ENCODE results near the gene CELF3.
"Not testable (repeated sequence)": the region's sequence is repeated elsewhere in the genome, so short reads cannot be mapped to it uniquely, and the experiment has no call there.

The CELF3 gene

DNA sequence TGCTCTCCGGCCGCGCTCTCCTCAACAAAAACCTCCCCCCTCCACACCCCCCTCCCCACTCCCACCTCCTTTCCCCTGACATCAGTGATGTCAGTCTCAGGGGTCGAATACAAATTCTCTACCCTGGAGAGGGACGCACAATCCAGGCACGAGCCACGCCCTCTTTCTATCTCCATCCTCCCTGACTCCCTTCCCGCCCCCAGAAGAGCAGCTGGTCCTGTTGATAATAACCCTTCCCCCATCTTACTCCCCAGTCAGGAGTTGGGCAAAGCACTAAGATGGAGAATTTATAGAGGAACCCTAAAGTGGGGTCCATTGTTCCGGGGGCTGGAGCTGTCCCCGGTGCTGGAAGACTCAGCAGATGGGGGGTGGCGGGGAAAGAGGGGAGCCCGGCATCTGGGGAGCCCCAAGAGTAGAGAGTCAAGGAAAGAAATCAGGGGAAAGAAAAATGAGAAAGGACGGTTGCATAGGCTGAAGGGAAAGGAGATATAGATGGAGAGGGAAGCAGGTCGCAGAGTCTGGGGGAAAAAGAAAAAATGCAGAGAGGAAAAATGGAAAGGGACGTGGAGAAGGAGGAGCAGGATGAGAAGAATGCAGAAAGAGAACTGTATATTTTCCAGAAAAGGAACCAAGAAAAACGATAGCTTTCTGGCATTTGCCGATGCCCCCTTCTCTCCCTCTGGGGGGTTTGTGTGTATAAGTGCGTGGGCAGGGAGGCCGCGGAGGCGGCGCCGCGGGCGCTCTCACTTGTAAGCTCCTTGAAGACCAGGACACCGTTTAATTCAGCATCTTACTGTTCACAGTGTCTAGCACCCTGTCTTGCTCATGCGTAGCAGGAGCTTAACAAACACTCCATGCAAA, at the start of gene CELF3:
CELF3 (minus strand) TSS at position 33 of the 861 bp plus-strand sequence. CDS start 783 bp downstream, outside the sequence.
- DNase-seq: no peak

DNA sequence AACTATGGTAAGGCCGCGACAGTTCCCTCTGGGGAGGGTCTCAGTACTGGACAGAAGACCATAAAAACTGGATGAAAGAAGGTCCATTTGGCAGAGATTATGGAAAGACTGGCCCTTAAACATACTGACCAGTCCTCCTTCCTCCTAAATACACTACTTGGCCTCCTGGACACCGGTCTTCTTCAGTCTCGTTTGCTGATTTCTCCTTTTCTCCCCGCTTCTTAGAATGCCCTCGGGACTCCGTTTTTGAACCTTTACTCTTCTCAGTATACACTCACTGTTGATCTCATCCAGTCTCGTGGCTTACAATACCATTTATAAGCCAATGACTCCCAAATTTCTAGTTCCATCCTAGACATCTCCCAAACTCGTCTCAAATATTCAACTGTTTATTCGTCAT, 47.4 kb upstream of the CELF3 start:
- no peak for DNase-seq

DNA sequence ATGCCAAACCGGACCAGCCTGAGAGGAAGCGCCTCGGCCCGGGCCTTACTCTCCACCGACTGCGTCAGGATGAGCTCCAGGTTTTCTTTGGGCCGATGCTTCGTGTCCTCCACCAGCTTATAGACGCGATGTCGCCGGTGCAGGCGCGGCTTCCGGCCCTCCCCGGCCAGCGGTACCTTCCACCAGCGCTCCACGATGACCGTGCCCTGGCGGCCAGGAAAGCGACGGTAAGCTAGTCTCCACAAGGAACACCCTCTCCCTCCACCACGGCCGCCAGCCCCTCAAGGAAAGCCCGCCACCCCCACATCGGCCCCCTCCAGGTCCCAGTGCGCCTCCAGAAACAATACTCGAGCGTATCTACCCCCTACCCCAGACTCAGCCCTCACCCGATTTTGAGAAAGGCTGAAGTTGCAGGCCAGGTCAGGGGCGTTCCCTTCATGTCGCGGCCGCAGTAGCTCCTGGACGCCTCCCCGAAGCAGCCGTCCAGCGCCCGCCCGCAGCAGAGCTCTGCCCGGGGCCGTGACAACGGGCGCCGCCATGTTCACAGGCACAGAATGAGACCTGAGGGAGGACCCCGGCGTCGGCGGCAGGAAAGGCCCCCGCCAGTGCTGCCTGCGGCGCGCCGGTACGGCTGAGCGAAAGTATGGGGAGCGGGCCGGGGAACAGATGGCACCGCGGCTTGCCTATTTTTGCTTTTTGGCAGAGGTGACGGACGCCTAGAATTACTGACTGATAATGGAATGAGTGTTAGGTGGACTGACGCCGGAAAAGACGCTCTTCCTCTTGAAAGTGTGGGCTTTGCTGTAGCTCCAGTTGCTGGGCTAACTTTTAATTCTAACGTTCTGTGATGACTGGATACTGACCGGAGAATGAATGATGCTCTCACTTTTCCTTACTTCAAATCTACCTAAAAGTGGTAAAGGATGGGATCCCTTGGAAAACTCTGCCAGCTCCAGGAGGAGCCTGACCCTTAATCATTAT, 46.6 kb upstream of the CELF3 start, which contains the start of gene MRPL9:
MRPL9 (minus strand) TSS at position 556 of the 981 bp plus-strand sequence; CDS start at position 539, 17 bp downstream.
- DNase-seq: peak; percentile 62

DNA sequence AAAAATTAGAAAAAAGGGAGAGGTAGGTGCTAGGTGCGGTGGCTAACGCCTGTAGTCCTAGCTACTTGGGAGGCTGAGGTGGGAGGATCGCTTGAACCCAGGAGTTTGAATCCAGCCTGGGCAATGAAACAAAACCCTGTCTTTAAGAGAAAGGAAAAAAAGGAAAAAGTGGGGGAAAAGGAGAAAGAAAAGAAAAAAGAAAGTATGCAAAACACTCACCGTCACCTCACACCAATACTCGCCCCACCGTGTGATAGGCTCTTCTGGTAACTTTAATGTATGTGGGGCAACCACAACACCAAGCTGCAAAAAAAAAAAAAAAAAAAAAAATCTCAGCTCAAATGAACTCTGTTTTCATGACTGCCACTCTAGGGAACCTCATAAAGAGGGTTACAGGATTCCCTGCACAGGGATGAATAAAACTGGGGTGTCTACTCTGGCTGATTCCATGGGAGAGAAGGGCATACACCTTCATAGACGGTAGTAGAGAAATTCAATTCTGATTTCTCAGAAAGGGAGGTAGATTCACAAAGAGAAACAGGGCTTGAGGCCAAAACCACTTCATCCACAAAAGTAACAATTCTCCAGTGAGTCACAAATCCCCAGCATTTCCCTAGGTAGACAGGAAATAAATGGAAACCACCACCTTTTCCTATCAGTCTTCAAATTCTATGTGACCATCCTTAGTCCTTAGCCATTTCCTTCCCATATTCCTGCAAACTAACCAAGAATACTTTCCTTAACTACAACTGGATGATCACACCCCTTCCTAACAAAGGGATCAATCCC, 44.2 kb upstream of the CELF3 start:
- DNase-seq: no peak

DNA sequence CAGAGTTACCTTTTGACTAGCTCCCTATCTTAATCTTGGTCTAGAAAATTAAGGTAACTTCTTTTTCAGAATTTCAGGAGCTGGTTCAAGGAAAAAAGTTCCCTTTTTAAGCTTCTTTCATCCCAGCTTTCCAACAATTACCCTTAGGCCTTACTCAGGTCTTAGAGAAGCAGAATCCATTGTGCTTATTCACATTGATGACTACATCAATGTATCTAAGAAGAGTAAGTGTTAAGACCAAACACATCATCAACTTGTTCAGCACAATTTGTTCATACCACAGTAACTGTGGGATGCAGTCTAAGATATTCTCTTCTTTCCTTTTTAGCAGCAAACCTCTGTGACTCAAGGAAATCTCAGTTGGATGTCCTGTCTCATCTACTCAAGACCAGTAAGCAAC, 42.6 kb upstream of the CELF3 start:
- DNase-seq: no peak

DNA sequence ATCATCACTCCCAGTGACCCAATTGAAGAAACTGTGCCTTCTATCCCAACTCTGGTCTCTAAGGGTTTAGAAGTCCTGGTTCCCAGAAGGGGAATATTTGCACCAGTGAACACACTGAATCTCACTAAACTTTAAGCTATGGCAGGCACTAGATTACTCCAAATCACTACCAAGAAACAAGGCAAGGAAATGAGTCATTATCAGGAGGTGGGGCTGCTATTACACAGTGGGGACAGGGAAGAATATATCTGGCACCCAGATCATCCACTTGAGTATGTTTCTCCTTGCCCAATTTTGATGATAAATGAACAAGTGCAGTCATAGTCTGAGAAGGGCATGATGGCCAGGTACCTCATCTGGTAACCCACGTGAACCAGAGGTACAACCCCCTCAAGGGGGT, 39.7 kb upstream of the CELF3 start:
- DNase-seq: no peak

DNA sequence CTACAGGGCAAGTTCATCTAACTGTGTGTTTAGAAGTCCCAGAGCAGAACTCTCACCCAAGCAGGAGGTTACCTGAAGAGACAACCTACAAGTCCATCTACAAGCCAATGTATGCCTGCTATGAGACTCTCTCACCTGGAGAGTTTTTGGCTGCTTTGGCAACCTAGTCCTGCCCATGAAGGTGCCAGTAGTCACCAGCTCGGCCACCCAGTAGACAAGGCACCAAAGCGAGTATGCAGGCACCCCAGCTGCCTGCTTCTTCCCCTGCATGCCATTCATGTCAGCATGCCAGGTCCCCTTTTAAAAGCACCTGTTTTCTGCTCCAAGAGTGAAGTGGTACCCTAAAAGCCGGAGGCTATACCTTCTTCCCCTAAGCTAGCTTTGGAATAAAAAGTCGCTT, 24.9 kb upstream of the CELF3 start:
- no peak for DNase-seq

DNA sequence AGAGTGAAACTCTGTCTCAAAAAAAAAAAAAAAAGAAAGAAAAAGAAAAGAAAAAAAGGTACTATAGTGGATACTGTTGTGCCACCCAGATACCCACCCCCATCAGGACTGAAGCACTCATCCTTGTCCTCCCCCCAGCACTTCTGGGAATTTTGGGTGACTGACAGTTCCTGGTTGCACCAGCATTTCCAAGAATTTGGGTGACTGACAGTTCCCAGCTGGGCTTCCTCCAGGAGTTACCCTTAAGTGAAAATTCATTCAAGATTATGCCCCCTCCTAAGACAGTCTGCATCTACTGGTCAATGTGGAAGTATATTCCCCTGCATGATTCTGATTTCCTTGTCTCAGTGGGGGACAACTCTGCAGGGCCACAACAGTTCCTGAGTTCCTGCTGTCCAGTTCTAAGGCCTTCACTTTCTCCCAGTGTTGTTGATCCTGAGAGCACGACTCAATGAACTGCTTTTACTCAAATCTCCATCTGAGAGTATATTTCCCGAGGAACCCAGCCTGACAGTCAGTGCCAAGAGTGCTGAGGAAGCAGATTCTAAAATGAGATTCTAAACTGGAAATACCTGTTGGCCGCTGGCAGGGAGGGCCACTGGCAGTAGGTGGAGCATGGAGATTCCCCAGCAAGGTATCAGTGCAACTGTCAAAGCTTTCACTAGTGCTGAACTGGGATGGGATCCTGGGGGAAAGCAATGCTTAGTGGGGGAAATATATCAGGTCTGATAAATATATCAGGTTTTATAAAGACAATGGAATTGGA, 23.2 kb upstream of the CELF3 start:
- no peak for DNase-seq

DNA sequence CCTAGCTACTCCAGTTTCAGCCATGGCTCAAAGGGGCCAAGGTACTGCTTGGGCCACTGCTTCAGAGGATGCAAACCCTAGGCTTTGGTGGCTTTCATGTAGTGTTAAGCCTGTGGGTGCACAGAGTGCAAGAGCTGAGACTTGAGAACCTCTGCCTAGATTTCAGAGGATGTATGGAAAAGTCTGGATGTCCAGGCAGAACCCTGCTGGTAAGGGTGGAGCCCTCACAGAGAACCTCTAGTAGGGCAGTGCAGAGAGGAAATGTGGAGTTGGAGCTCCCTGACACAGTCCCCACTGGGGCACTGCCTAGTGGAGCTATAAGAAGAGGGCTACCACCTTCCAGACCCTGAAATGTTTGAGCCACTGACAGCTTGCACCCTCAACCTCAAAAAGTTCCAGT, 20.9 kb upstream of the CELF3 start:
- DNase-seq: no peak

DNA sequence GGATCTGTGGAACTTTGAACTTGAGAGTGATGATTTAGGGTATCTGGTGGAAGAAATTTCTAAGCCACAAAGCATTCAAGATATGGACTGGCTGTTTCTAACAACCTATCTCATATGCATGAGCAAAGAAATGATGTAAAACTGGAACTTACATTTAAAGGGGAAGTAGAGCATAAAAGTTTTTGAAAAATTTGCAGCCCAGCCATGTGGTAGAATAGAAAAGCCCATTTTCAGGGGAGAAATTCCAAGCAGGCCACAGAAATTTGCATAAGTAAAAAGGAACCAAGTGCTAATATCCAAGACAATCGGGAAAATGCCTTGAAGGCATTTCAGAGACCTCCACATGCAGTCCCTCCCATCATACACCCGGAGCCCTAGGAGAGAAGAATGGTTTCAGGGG, 20.4 kb upstream of the CELF3 start:
- DNase-seq: no peak

DNA sequence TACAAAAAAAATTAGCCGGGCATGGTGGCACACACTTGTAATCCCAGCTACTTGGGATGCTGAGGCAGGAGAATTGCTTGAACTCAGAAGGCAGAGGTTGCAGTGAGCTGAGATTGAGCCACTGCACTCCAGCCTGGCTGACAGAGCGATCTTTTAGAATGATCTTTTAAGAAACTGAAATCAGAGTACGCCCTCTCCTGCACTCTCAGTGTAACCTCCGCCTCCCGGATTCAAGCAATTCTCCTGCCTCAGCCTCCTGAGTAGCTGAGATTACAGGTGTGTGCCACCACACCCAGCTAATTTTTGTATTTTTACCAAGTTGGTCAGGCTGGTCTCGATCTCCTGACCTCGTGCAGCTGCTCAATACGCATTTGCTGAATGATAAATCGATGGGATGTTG, 17.4 kb upstream of the CELF3 start:
- DNase-seq: not testable (repeated sequence)

DNA sequence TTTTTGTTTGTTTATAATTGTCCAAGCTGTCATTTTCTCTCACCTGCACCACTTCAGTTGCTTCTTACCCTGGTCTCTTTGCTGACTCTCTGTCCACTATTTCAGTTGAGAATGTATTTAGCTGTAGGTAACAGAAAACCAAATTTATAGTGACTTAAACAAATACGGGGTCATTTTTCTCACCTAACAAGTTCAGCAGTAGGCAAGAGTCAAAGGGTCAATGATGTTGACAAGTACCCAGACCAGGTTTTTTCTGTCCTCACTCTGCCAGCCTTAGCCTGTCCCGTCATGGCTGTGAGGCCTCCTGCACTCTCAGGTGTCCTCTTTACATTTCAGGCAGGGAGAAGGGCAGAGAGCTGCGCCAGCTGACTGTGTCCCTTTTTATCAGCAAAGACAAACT, 16.5 kb upstream of the CELF3 start:
- DNase-seq: no peak

DNA sequence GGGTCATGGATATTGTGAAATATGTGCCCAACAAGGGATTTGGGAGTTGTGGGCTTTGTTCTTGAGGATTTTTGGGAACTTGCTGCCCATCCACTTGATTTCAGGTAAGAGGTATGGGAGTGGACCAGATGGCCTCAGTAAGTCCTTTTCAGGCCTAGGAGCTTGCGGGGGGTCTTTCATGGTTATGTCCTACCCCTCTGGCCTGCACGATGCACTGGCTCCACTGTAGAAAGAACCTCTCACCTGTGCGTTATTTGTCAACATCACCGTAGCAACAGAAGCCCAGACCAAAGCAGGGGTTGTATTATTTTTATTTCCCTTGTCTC, 13.3 kb upstream of the CELF3 start:
- no peak for DNase-seq

DNA sequence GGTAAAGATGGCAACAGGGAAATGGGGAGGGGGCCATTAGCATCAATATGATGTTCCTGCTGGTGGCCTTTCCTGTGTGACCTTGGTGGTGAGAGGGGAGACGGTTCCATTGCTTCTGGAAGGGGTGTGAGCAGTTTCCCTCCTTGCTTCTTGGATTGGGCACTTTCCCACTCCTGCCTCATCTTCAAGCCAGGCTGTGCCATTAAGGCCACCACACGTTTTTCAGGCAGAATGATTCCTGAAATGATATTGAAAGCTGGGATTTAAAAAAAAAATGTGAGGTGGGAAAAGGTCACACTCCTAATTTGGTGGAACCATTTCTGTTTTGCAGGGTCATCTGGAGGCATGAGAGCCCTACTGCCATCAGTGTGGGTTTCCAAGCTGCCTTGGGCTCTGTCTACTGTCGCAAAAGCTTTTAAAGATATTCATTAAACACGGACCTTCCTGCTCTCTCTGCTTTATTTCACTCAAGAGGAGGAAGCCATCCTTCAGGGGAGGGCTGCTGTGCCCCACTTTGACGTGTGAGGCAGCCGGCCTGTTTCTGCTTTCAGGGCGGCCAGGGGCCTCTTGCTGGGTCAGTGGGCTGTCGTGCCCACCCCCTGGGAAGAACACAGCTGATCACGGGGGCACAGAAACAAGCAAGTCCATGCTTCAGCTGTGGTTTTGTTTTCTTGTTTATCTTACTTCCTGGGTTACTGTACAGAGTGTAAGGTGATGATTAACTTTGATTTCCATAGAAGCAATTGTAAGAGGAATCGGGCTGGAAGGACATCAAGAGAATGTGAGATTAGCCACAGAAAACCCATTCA, 12.8 kb upstream of the CELF3 start:
- DNase-seq: no peak

DNA sequence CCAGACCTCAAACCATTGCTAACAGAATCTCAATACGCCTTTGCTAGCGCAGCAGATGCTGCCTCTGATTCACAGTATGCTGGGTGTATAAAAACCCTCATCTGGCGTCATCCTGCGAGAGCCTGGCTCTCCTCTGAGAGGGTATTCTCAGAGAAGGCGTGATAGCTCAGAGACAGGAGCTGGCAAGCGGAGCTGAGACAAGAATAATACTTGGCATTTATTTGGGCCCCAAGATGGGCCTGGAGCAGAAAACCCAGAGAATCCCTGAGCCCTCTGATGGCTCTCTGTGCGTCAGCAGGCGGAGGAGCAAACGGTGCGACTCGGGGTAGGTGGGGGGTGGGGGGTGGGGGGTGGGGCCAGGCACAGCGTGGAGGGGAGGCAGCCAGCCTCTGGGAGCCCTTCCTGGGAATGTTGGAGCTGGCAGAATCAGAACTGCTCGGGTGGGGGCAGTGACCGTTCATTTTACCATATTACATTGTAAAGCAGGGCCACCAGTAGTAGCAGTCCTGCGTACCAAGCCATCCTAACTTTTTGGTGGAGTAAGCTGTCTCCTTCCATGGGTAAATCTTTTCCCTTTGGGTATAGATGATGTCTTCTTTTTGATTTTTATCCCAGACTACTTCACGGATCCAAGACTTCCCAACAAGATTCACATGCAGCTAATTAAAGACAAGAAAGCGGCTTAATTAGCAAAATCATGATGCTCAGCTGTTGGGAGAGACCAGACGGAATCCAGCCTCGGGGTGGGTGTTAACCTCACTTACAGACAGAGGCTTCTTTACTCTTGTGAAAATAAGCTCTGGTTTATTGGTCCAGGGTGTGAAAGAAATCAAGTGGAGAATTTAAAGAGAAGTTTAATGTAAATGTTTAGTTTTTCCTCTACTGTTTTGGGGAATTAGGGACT, 11.8 kb upstream of the CELF3 start:
- no peak for DNase-seq

DNA sequence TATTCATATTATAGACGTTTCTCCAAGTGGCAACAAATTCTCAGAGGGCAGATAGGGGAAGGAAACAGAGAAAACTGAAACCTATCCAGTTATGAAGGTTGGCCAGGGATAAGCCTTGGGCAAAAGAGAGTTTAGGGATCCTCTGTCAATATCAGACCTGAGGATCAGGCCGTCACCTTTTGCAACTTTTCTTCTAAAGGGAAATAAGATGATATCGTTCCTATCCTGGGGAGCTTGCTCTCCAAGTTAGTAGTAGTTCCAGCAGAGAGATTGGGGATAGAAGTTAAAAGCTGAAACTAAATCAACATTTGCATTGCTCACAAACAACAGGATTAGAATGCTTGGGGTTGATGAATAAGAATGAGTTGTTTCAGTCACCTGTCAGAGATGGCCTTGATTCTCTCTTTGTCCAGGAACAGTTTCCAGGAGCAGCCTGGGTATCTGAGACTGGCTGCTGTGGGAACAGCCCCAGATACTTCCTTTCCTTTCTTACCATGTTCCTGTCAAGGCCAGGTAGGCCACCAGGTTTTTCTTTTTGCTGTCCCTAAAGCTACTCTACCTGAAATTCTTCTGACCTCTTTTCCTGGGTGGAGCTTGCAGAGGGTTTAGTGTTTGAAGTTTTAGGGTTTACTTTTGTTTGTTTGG, 7.2 kb upstream of the CELF3 start:
- no peak for DNase-seq

DNA sequence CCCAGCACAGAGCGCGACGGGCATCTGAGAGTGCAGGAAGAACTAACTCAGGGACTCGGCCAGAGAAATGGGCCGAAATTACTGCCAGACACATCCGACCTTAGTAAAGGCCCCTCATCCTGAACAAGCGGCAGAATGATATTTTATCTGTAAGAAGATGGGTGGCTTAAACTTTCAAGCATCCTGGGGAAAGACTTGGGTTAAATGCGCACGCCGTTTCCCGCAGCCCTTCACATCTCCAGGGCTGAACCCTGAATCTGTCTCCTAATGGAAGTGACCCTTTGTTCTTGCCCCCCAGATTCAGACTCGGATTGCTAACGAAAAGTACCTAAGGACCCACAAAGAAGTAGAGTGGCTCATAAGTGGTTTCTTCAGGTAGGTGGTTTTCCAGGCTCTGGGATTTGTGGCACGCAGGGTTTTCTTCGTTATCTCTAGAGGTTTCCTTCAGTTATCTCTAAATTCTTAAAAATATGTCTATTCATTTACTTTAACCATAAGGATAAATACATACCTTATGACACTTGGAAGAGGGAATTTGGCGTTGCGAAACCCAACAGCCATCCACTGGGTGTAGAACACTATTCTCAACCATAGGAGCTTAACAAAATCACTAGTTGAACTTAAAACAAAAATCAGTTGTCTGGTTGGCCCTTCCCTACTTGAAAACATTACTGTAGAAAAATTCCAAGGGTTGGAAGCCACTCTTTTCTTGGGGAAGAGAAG, 5.3 kb upstream of the CELF3 start:
- no peak for DNase-seq

DNA sequence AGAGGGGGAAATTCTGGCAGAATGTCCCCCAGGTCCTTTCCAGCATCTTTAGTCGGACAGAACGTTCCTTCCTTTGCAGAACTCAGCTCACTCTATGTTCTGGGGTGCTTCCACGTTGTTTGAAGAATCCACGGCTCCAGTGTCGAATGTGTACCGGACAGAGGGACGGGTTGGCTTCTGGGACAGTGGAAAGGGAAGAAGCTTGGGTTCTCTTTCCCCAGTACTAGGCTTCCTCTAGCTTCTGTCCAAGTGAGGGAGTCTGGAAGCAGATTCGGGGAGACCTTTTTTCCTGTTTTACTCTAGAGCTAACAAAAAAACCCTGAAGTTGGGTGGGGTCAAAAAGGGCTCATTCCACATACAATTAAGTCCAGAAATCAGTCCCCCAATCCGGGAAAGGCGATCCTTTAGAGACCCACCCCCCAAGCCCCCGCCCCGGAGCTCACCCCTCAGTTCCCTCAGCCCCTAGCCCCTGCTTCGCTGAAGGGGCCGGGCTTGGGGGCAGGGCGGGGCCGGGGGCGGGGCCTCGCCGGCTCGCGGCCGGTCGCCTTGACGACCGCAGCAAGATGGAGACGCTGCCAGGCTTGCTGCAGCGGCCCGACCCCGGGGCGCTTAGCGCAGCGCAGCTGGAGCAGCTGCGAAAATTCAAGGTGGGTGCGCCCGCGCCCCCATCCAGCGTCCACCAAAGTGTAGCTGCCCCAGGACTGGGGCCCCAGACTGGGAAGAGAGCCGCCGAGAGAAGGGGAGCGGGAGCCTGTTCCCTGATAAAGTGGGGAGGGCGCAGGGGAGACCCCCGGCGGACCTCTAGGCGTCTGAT, 4.6 kb upstream of the CELF3 start, which contains the start of gene RIIAD1:
RIIAD1 (plus strand) TSS at position 549 of the 814 bp plus-strand sequence; CDS start at position 564, 15 bp downstream.
- no peak for DNase-seq

Data from T1000 (cell line).